Left ventricle myocardium superior (tissue), 1 donor: Measurements from ENCODE around the gene ERO1B. TPM values are rescaled to one million over a fixed set of nuclear protein-coding genes. Genes with fewer than 3 reads are reported as not detected.
"Not testable (repeated sequence)": the region's sequence is repeated elsewhere in the genome, so short reads cannot be mapped to it uniquely, and the experiment has no call there.

ENCODE experiments used
- ATAC-seq: fragments of 200-7000 bp; cut with Tn5 transposase; one replicate; pipeline ENCODE4 v1.9.1; 2020; ENCODE audit warnings: mild to moderate bottlenecking, moderate library complexity
- DNase-seq: peaks from one replicate; pipeline ENCODE4 v3.0.0-alpha.2; 2020
- intact Hi-C: fragments of 100-400 bp; cut with micrococcal nuclease; formaldehyde crosslinking; loops from one replicate; pipeline ENCODE4 v1.11.0; 2022
- long read RNA-seq: library from polyadenylated mRNA; unstranded; transcript quantifications from one replicate; pipeline ENCODE4 v2.0.0, GENCODE V29; 2021
- total RNA-seq: library from RNA; stranded (reverse); fragmentation: NEBNext Ultra II Directional; extraction: Animal tissue kit (Norgen Biotek cat#: 25700); gene quantifications from one replicate; pipeline ENCODE4 v1.2.1, GENCODE V29; 2021
- donor health status: DM: no; HTN: yes; CAD: no; lungs with severe emphysema.

ERO1B gene, protein sequence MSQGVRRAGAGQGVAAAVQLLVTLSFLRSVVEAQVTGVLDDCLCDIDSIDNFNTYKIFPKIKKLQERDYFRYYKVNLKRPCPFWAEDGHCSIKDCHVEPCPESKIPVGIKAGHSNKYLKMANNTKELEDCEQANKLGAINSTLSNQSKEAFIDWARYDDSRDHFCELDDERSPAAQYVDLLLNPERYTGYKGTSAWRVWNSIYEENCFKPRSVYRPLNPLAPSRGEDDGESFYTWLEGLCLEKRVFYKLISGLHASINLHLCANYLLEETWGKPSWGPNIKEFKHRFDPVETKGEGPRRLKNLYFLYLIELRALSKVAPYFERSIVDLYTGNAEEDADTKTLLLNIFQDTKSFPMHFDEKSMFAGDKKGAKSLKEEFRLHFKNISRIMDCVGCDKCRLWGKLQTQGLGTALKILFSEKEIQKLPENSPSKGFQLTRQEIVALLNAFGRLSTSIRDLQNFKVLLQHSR
- 8.6 TPM for total RNA-seq
- long read RNA-seq, partial matches to known transcripts: 3 of 8 reads
- long read RNA-seq, other reads (novel, unspliced or antisense): 5 of 8 reads

DNA sequence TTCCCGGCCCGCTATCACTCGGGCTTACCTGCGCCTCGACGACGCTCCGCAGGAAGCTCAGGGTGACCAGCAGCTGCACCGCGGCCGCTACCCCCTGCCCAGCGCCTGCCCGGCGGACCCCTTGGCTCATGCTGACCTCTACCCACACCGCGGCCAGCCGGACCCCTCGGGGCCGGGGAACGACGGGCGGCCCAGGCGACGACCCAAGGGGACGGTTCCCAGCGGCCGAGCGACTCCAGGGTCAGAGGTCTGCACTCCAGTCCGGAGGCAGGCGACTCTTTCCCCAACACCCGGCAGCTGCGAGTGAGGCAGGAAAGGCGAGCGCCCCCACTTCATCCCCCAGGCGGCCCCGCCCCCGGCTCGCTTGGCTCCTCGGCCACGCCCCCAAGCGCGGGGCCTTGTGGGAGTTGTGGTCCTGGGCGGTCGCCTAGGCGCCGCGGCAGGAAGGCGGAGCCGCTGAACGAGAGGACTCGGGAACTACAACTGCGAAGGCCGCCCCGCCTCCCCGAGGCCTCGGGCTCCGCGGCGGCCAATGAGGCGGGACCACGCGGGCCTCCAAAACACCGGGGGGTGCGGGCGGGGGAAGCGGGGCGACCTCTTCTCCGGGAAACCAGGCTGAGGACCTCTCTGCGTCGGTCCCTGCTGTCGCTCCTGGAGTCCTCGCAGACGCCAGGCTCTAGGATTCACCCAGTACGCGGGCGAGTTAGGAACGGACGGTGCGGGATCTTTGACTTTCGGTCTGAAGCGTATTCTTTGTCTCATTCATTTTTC is at the start of gene ERO1B:
Gene ERO1B, minus strand, starts transcription at position 305 of the 771 bp plus-strand sequence. Its CDS starts 175 bp downstream, at position 130.
- DNase-seq: peak; percentile 99
- intact Hi-C loops: no loop called here
- peak; percentile 99 for ATAC-seq

DNA sequence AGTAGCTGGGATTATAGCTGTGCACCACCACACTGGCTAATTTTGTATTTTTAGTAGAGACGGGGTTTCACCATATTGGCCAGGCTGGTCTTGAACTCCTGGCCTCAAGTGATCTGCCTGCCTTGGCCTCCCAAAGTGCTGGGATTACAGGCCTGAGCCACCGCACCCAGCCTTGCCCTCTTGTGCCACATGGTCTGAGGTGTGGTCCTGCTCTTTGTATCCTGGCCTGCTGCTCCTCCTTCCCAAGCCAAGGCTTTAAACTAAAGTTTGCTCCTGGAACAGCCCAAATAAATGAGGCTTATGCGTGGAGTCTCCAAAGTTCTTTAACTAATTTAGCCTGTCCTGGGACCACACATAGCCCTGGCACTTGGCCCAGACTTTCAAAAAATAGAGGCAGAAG is 49.7 kb upstream of the ERO1B start:
- ATAC-seq, intact Hi-C loops, DNase-seq: not testable (repeated sequence)

DNA sequence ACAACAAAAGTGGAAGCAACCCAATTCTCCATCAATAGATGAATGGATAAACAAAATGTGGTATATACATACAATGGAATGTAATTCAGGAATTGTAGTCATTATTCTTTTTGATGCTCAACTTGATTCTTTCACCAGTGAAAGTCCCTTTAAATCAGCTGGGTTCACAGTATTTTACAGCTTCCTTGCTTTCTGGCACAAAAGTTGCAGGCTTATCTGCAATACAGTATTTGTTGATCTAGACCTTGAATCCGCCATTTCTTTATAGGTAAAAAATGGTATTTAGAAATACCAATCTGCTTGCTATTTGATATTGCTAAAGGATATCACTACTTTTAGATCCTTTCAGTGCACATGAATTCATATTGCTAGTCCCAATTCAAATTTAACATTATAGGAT is 44.7 kb upstream of the ERO1B start:
- ATAC-seq: no peak

DNA sequence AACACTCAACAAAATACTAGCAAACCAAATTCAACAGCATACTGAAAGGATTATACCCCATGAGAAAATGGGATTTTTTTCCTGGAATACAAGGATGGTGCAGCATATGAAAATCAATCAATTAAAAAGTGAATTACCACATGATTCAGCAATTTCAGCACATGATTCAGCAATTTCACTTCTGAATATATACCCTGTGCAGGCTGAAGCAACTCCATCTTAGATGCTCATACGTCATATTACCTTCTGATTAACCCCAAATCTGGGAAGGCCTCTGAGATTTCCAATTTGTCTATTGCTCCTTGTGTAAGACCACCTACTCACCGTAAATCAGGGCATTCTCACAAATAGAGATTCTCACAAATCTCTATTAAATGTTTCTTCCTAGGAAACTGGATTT is 43.8 kb upstream of the ERO1B start:
- intact Hi-C loops: no loop called here
- ATAC-seq (no peak), DNase-seq (no peak)

More for the DNA sequence above, 44.7 kb upstream of the ERO1B start:
- DNase-seq: no peak
- intact Hi-C loops: no loop called here

DNA sequence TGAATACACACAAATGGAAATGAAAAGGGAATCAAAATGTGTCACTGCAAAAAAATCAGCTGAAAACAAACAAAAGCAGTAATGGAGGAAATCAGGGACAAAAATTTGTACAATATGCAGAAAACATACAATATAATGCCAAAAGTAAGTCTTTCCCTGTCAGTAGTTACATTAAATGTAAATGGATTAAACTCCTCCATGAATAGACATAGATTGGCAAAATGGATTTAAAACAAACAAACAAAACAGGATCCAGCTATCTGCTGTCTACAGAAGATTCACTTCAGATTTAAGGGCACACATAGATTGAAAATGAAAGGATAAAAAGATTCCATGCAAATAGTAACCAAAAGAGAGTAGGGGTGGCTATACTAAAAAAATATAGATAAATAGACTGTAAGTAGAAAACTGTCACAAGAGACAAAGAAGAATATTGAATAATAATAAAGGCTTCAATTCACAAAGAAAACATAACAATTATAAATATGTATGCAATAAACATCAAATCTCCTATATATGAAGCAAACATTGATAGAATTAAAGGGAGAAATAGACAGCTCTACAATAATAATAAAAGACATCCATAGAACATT is 42.2 kb upstream of the ERO1B start:
- ATAC-seq (no peak), DNase-seq (no peak)
- intact Hi-C loops: no loop called here

DNA sequence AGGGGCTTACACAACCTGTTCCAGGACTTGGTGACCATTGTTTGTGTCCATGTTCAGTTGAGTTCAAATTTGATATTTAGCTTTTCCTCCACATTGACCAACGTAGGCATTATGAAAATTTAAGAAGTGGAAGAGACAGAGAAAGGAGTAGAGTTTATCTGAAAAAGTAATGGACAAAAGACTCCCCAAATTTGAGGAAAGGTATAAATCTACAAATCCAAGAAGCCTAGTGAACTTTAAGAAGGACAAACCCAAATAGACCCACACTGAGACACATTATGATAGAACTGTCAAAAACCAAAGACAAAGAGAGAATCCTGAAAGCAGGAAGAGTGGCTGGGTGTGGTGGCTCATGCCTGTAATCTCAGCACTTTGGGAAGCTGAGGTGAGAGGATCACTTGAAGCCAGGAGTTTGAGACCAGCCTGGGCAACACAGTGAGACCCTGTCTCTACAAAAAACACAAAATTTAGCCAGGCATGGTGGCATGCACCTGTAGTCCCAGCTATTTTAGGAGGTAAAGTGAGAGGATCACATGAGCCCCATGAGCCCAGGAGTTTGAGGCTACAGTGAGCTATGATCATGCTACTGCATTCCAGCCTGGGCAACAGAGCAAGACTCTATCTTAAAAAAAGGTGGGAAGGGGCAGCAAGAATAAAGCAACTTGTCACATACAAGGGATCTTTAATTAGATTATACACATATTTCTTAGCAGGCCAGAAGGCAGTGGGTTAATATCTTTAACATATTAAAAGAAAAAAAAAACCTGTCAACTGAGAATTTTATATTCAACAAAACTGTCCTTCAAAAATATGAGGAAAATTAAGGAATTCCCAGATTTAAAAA is 41.0 kb upstream of the ERO1B start:
- intact Hi-C loops: no loop called here
- ATAC-seq: no peak
- no peak for DNase-seq

DNA sequence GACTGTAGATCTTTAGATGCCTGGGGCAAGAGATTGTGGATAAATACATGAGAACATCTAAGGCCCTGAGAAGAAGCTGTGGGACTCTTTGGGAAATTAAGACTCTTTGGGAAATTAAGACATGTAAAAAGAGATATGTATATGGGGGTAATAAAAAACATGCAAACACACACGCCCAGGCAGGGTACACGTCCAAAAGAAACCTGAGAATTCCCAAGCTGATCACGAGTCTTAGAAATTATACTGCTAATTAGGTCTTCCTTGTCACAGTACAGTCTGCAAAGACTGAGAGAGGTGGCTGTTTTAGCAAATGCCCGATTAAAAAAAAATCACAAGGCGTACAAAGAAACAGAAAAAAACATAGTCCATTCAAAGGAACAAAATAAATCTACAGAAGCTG is 39.3 kb upstream of the ERO1B start:
- no peak for ATAC-seq
- no peak for DNase-seq
- intact Hi-C loops: no loop called here

DNA sequence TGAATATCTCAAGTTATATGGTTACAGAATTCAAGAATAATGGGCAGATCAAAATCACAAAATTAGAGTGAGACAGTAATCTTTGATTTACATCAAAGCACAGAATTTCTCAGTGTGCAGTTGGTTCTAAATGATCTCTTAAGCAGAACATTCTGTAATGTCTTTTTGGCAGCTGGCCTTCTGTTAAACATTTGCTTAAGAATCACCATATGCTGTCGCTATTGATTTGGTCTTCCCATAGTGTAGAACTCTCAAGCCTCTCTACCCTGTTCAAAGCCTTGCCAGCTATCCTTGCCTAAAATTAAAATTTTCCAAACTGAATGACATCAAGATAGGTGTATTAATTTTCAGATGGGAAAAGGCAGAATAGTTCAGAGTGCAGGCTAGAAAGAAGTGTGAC is 38.9 kb upstream of the ERO1B start:
- no peak for DNase-seq

DNA sequence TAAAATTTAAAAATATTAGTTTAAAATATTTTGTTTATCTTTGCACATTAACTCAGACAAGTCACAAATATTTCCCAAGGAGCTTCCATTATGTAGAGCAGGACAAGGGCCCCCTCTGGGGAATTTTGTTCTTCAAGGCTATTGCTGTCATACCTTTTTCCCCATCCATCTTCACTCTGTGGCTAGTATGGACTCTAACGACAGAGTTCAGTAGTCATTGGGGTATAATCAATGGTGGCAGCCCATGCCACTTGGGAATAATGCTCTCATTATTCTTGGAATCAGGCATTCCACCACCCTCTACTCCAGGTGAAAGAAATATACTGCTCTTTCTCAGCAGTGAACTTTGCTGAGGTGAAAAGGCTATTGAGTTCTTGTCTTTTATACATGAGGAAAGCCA is 38.5 kb upstream of the ERO1B start:
- DNase-seq: no peak
- intact Hi-C loops: no loop called here
- ATAC-seq: no peak

More for the DNA sequence above, 38.9 kb upstream of the ERO1B start:
- intact Hi-C loops: no loop called here
- ATAC-seq: no peak

DNA sequence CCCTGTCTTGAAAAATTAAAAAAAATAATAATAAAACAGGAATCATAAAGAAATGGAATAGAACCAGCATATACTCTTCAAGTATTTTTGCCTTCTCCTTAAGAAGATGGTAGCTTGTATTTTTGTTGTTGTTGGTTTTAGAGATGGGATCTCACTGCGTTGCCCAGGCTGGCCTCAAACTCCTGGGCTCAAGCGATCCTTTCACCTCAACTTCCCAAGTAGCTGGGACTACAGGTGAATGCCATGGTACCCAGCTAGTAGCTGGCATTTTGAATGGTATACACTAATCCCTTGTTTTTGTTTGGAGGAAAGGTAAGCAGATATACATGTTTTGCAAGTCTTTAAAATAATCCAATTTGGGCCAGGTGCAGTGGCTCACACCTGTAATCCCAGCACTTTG is 34.7 kb upstream of the ERO1B start:
- intact Hi-C loops: no loop called here
- ATAC-seq (no peak), DNase-seq (no peak)

DNA sequence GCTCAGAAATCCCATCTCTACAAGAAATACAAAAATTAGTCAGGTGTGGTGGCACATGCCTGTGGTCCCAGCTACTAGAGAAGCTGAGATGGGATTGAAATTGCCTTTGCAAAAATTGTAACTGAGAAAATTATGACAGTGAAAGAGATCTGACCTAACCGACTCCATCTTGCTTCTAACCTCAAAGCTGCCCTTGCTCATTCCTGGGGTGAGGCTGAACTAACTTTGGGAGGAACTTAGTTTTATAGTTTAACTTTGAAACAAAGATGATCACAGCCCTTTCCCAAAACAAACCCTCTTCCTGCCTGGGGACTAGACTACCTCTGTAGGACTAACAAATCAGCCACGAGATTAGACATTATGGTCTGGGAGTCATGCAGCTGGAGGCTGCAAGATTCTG is 33.8 kb upstream of the ERO1B start:
- intact Hi-C loops: no loop called here
- no peak for DNase-seq

DNA sequence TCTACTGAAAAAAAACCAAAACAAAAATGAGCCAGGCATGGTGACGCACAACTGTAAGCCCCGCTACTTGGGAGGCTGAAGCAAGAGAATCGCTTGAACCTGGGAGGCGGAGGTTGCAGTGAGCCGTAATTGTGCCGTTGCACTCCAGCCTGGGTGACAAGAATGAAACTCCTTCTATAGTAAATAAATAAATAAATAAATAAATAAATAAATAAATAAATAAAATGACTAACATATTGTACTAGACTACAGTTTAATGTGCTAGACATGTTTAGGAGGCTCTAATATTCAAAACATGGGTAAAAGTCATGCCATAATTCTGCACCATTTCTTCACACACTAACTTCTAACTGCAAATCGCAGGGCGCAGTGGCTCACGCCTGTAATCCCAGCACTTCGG is 33.3 kb upstream of the ERO1B start:
- intact Hi-C loops: no loop called here
- ATAC-seq (no peak), DNase-seq (no peak)

More for the DNA sequence above, 33.8 kb upstream of the ERO1B start:
- ATAC-seq: no peak

DNA sequence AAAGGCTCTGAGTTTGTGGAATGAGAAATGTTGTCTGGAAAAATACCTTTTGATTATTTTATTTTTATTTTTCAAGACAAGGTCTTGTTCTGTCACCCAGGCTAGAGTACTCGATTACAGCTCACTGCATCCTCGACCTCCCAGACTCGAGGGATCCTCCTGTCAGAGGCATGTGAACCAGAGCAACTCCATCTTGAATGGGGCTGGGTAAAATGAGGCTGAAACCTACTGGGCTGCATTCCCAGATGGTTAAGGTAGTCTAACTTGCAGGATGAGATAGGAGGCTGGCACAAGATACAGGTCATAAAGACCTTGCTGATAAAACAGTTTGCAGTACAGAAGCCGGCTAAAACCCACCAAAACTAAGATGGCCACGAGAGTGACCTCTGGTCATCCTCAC is 32.3 kb upstream of the ERO1B start:
- DNase-seq, ATAC-seq, intact Hi-C loops: not testable (repeated sequence)

DNA sequence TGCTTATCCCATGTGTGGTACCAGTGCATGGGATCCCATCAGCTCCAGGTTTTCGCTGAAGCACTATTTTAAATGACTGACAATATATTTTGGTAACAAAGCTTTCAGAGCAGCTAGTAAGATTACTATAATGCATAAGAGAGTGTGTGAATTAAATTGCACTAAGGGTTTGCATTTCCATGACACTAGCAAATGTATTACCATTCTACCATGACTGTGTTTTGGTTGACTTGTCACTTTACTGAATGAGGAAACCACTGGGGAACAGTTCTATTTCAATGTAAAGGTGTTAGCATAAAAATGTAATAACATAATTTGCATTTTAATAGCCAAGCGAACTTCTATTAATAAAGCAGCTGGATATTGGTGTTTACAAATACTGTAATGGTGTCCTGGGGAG is 31.7 kb upstream of the ERO1B start:
- ATAC-seq (no peak), DNase-seq (no peak)
- intact Hi-C loops: no loop called here

DNA sequence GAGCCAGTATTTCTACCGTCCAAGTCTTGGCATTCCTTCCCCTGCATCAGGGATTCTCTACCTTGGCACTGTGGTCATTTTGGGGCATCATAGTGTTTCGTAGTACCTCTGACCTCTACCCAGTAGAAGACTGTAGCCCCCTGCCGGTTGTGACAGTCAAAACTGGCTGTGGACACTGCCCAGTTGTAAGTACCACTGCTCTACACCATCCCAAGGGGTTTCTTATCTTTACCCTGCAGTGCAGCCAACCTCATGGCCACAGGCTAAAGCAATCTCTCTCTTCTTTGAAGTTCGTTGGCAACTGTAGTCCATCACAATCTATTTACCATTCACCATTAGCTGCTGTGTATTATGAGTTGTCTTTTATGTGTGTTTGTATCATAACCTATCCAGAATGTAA is 29.3 kb upstream of the ERO1B start:
- ATAC-seq (no peak), DNase-seq (no peak)
- intact Hi-C loops: no loop called here

DNA sequence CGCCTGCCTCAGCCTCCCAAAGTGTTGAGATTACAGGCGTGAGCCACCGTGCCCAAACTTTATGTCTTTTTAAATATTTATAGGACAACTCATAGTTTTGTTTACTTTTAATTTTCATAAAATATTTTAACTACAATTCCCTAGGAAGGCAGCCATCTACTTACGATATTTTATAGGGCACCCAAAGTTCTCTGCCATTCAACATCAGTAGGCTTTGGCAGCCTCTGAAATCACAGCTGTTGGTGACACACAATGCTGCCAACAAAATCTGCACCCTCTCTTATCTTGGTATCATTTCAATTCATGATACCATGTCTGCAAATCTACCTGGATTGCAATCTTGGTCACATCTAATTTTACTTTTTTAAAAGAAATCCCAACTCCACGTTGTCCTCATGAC is 27.1 kb upstream of the ERO1B start:
- intact Hi-C loops: no loop called here
- DNase-seq (no peak), ATAC-seq (no peak)

DNA sequence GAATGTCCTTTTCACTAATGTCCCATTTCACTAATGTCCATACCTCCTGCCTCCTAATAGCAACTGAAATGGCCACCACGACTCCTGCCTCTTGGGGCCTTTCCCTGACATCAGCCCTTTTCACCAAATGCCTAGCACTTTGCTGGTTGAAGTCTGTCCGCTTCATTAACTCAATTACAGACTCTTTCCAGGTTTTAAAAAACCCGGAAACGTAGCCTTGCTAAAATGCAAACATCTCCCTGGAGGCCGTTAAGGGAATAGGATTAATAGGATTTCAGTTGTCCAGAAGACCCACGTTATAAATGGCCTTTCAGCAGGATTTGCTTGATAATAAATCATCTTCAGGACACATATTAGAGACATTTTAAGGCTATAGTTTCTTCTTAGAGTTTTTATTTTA is 25.7 kb upstream of the ERO1B start:
- intact Hi-C loops: no loop called here
- ATAC-seq: no peak
- no peak for DNase-seq

DNA sequence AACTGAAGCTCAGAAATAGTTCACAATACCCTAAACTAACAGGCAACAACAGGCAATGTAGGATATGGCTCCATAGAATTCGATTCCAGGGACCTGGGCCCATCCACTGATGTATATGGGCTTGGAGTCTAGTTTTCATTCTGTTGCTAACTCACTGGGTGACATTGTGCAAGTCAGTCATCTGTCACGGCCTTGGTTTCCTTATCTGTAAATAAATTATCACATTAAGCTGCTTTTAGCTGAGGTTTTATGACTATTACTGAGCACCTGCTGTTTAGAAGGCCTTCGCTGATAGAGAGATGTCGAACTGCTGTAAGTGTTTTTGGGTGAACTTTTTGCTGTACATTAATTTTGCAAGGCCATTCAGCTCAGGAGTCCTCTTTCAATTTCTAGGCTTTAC is 22.9 kb upstream of the ERO1B start:
- ATAC-seq: no peak
- no peak for DNase-seq
- intact Hi-C loops: no loop called here

DNA sequence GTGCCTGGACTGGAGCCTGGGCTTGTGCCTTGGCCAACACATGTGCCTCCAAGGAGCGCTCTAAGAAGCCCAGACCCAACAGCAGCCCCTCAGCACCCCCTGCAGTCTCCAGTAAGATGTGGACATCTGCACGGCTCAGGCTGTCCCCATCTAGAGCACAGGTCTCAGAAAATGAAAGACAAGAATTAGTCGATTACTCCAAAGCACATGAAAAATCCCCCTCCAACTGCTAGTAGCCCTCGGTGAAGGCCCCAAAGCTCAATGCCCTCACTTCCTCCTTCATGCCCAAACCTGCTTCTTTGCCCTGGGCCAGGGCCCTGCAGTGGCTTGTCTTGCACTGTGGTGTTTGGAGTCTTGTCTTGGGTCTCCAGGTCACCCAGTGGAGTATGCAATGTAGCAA is 21.9 kb upstream of the ERO1B start:
- DNase-seq (no peak), ATAC-seq (no peak)
- intact Hi-C loops: no loop called here
